ELF-1 (cell line): ENCODE data around the gene RIMS1.
A peak's percentile ranks its signal among the peaks of the same experiment; 100 is the strongest.
"Not testable (repeated sequence)": the region's sequence is repeated elsewhere in the genome, so short reads cannot be mapped to it uniquely, and the experiment has no call there.

ENCODE experiments used
- DNase-seq: peaks from one replicate; pipeline ENCODE4 v3.0.0-alpha.2; 2016; ENCODE audit warnings: low read depth, low spot score

The RIMS1 gene

GRCh38 chr6:71982389-71982788, 96.0 kb downstream of the RIMS1 start:
- no peak for DNase-seq

DNA sequence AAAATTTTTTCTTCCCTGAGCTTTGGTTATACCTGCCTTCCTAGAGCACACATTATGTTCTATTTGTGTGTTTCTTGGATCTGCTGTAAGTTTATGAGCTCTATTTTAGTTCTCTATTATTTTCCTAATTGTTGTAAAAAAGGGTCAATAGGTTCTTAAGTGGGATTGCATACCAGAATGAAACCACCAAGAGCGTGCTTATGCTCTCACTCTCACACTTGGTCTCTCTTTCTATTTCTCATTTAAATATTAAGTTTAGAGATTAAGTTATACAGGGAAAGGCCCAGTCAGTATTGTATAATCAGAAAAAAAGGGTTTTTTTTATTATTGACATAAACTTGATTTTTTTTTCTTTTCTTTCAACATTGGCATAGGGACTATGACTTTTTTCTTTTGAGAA, 96.8 kb downstream of the RIMS1 start:
- no peak for DNase-seq

DNA sequence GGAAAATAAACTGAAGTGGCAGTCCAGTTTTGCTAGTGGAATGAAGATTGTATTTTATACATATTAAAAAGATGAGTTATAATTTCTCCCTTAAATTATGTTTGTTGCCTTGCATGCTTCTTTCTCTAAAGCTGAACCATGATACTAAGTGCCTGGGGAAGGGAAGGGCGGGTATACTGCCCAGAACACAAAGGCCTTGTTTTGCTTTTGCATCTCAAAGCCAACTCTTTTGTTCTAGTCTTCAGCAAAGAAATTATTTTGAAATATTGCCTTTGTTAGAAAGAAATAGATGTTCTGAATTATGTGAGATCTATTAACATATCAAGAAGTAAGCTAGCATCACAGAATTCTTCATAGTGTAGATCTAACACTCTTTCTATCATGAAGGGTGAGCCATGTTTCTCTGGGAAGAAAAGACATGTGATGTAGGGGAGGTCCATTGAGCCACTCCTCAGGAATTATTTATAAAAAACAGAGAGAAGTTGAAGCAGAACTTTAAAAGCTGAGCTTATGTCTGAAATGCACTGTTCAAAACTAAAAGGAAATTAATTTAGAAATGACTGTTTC, 108.4 kb downstream of the RIMS1 start:
- DNase-seq: no peak

GRCh38 chr6:71997341-71997740, 111.0 kb downstream of the RIMS1 start:
- DNase-seq: no peak

DNA sequence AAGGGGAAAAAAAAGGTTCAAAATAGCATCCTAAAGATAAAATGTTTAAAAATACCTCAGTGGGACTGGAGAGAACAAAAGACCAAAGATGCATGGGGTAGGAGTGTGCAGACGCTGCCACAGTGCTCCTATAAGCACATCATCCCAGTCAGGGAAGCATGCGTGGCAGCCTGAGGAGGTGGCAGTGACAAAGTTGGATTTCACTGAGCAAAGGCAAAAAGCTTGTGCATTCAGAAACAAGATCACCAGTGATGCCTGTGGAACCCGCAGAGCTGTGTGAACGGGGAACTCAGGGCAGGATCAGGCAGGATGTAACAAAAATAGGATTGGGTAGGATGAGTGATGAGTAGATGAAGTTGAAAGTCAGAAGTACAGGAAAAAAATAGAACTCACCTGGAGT, 116.1 kb downstream of the RIMS1 start:
- no peak for DNase-seq

GRCh38 chr6:72006591-72006990, 120.2 kb downstream of the RIMS1 start:
- DNase-seq: not testable (repeated sequence)

GRCh38 chr6:72022830-72023229, 136.5 kb downstream of the RIMS1 start:
- no peak for DNase-seq

- no peak for DNase-seq
These were observed 145.1 kb downstream of the RIMS1 start for GRCh38 chr6:72031471-72031870.

- DNase-seq: no peak
These were observed 145.7 kb downstream of the RIMS1 start for GRCh38 chr6:72032086-72032485.

DNA sequence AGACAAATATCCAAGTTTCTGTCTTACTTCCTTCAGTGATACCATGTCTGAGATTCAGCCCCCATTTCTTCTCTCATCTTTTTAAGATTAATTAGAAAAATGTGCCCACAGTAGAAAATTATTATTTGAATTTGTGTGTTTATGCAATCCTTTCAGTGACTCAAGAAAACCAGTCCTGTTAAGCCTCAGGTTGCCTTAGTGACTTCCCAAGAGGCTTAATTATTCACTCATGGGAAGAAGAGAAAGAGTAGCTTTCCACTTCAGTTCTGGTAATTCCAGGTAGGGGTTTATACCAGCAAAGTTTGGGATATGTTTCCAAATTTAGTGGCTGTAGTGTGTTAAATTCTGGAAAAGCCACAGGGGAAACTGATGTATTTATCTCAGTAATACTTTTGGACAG, 149.1 kb downstream of the RIMS1 start:
- no peak for DNase-seq

DNA sequence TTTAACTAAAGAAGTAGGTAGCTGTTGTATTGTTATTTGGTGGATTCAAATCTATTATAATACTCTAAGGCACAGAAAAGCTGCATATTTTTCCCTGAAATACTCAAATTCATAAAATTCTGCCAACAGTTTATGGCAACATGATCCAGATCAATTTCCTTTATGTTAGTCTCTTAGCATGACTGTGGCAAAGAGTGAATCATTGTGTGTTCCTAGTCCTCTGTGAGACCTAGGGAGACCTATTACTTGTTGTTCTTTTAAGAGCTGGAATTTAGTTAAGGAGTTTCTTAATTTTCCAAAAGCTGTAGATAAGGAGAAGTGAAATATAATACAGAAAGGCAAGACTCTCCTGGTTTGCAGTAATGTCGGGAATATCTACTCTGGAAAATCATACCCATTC, 149.6 kb downstream of the RIMS1 start:
- no peak for DNase-seq

GRCh38 chr6:72037006-72037405, 150.7 kb downstream of the RIMS1 start:
- DNase-seq: no peak

DNA sequence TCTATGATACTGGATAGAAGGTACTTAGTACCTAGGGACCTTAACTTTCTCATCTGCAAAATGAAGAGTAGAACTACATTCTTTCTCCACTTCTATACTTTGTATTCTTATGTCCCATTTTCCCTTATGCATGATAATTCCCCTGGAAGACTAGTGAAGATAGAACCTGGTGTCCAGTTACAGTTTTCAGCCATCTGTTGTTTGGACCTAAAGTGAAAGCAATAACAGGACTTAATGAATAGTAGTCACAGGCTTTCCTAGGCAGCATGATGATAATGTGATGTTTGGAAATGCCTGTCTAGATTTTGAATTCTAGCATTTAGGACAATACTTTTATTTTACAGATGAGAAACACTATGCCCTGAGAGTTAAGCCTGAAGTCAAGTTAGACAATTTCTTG, 153.8 kb downstream of the RIMS1 start:
- DNase-seq: no peak

GRCh38 chr6:72042088-72042487, 155.7 kb downstream of the RIMS1 start:
- no peak for DNase-seq

DNA sequence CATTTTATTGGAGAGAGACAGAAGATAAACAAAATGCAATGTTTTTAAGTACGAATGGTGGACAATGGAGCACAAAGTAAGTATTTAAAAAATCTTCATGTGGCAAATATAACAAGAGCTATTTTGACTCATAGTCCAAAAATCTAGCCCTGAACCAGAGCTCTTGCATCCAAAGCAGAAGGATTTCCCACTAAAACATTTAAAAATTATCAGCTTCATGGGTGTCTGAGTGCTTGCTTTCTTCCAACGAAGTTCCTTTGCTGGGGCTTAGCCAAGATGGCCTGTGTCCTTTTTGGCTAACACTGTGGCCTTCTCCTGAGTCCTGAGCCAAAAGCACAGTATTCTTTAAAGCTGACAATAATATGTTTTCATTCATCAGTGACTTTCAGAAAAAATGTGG, 161.7 kb downstream of the RIMS1 start:
- DNase-seq: no peak

DNA sequence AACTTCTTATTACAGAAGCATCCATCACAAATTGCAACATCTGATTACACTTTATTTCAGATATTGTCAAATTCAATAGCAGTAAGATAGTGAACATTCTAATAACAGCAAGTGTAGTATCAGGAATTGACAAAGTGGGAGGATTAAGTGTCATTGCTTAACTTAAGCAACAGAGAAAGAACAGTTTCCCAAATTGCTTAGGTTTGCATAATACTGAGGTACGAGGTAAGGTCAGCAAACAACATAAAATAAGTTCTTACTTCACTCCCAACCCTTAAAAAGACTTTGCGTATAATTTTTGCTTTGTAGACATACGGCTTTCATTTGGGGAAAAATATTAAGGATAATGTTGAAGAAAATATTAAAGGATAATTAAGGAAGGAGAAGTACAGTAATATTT, 163.0 kb downstream of the RIMS1 start:
- no peak for DNase-seq

DNA sequence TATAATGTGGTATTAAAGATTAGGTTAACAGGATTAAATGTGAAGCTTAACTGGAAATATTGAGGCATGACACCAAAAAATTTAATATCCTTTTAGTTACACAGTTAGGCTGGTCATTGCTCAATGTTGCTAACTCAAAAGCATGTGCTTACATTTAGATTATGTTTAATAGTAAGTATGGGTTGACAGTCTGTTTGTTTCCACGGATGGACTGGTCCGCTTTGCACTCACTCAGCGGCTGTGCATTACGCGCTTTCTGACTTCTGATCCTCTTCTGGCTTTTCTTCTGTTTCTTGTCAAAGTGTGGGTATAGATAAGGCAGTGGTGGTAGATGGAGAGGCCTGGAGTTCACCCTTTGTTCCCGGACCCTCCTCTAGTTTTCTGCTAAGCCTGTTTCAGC, 174.9 kb downstream of the RIMS1 start:
- DNase-seq: peak; percentile 18

GRCh38 chr6:72064399-72064975, 178.1 kb downstream of the RIMS1 start:
- DNase-seq: no peak

GRCh38 chr6:72078096-72078495, 191.7 kb downstream of the RIMS1 start:
- DNase-seq: no peak

DNA sequence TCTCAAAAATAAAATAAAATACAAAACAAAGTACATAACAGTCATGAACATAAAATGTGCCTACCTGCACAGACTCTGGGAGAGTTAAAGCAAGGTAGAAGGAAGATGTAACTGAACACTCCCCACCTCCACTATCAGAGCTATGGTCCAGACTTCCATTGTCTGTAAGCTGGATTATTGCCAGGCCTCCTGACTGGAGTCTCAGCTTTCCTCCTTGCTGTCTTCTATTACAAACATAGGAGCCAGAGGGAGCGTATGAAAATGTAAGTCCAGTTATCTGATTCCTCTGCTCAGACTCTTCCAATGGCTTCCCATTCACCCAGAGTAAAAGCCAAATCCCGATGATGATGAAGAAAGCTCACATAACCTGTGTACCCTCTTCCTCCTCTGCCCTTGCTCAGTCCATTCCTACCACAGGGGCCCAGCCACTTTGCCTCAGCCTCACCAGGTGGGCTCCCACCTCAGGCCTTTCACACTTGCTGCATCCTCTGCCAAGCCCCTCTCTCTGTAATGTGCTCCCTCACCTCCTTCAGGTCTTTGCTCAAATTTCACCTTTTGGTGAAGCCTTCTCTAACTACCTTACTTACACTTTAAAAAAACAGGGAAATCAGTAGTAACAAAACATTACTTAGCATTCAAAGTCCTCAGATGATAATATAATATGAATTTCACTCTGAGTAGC, 194.1 kb downstream of the RIMS1 start:
- no peak for DNase-seq

GRCh38 chr6:72081871-72082270, 195.5 kb downstream of the RIMS1 start:
- no peak for DNase-seq

DNA sequence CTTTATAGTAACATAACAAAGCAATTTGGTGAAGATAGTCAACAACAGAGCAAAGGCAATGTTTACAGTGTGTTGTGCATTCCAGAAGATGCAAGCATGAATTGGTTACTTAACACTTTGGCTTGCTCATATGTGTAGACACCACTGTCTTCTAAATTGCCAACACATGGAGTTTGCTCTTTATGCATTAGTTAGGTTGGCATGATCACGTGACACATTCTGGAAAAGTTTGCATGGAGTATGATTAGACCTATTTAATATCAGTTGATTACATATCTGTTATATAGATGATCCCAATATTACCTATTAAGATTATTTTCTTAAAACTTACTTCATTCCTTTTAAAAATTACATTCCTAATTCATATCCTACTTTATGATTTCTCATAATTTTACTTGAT, 197.6 kb downstream of the RIMS1 start:
- no peak for DNase-seq

- no peak for DNase-seq
These were observed 198.7 kb downstream of the RIMS1 start for GRCh38 chr6:72084992-72085569.
